Measurements from ENCODE around the gene CCDC88B. TPM values are rescaled to one million over a fixed set of nuclear protein-coding genes. Genes with fewer than 3 reads are reported as not detected.
A peak's percentile ranks its signal among the peaks of the same experiment; 100 is the strongest.

CCDC88B gene
- total RNA-seq, 4 donors from 2014 or later = 7.4 to 14.9 (median 13.7) TPM

- TF ChIP-seq CTCF (IDR thresholded peaks at IDR 0.05) (no peak), POLR2A (IDR thresholded peaks at IDR 0.05) (no peak)
- intact Hi-C loops (cut with DNase I) = no loop called here
- WGBS, 2 donors = 48 to 54% methylated on average over 16 to 19 of the region's 29 CpGs
- no peak for DNase-seq
- Histone ChIP-seq H3K4me1 (peaks cover 20 to 69% (median 29%) of the 10 kb centered on the region in 3 donors), H3K36me3 (no peaks in the 10 kb centered on the region), H3K27ac (peak overlapping the region; percentile 75 to 88 (median 81)), H3K9me3 (no peaks in the 10 kb centered on the region), H3K4me3 (peak overlapping the region in 3 of 4 donors; percentile 23 to 60 (median 35)), H3K27me3 (no peaks in the 10 kb centered on the region)
These were observed 3.1 kb downstream of the CCDC88B start for GRCh38 chr11:64342869-64343745.

- Histone ChIP-seq H3K4me1 (peaks cover 28 to 69% (median 38%) of the 10 kb centered on the region in 3 donors), H3K27ac (no peak overlapping the region), H3K36me3 (no peaks in the 10 kb centered on the region), H3K4me3 (no peak overlapping the region), H3K27me3 (no peaks in the 10 kb centered on the region), H3K9me3 (no peaks in the 10 kb centered on the region)
- no peak for DNase-seq
- WGBS, 2 donors = 80% methylated on average over 9 of the region's 18 CpGs; no CpG with 5 or more reads in 1 of the 2 donors
- TF ChIP-seq CTCF (IDR thresholded peaks at IDR 0.05) (peak in 3 of 6 experiments; percentile 5 to 44 (median 35)), POLR2A (IDR thresholded peaks at IDR 0.05) (no peak)
- intact Hi-C loops (cut with DNase I) = no loop called here
These were observed 4.0 kb downstream of the CCDC88B start for GRCh38 chr11:64343767-64344559.

GRCh38 chr11:64344787-64345186 is 4.8 kb downstream of the CCDC88B start:
- intact Hi-C loops (cut with DNase I) = no loop called here
- Histone ChIP-seq H3K27me3 (no peaks in the 10 kb centered on the region), H3K36me3 (no peaks in the 10 kb centered on the region), H3K9me3 (no peaks in the 10 kb centered on the region), H3K4me3 (no peak overlapping the region), H3K27ac (no peak overlapping the region), H3K4me1 (peaks cover 32 to 68% (median 40%) of the 10 kb centered on the region in 3 donors)
- TF ChIP-seq POLR2A (IDR thresholded peaks at IDR 0.05) (no peak), CTCF (IDR thresholded peaks at IDR 0.05) (no peak)
- 93% methylated on average over 8 to 28 of the region's 28 CpGs for WGBS, 2 donors
- no peak for DNase-seq

- DNase-seq = no peak
- H3K27ac ChIP-seq = peak overlapping the region; percentile 70 to 87 (median 79)
- peaks cover 24 to 46% (median 29%) of the 10 kb centered on the region in 3 donors for H3K4me1 ChIP-seq
- no peaks in the 10 kb centered on the region for H3K36me3 ChIP-seq
- H3K9me3 ChIP-seq = no peaks in the 10 kb centered on the region
- H3K4me3 ChIP-seq = no peak overlapping the region
- no peaks in the 10 kb centered on the region for H3K27me3 ChIP-seq
- TF ChIP-seq POLR2A (IDR thresholded peaks at IDR 0.05) = no peak
- TF ChIP-seq CTCF (IDR thresholded peaks at IDR 0.05) = no peak
- intact Hi-C loops (cut with DNase I) = no loop called here
- WGBS, 2 donors = 30 to 63% methylated on average over 8 of the region's 12 CpGs
These were observed 7.3 kb downstream of the CCDC88B start for GRCh38 chr11:64347193-64347867.

All from esophagus squamous epithelium (tissue), 5 donors.